ENCODE data around the gene CETP.

DNA sequence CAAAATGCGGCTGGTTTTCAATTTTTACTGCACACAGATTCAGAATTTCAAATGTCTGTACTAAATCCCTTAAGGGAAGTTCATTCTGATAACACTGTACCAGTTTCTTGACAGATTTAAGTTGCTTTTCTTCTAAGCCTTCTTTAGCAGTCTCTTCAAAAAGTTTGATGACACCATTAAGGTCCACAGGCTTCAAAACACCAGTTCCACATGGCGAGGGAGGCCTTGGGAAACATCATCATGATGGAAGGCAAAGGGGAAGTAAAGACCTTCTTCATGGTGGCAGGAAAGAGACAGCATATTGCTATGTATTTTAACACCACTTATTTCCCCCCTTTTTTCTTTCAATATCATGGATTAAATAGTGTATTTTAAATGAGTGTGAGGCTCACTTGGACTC, 52.2 kb downstream of the CETP start:
- TF ChIP-seq, protein P1, sequence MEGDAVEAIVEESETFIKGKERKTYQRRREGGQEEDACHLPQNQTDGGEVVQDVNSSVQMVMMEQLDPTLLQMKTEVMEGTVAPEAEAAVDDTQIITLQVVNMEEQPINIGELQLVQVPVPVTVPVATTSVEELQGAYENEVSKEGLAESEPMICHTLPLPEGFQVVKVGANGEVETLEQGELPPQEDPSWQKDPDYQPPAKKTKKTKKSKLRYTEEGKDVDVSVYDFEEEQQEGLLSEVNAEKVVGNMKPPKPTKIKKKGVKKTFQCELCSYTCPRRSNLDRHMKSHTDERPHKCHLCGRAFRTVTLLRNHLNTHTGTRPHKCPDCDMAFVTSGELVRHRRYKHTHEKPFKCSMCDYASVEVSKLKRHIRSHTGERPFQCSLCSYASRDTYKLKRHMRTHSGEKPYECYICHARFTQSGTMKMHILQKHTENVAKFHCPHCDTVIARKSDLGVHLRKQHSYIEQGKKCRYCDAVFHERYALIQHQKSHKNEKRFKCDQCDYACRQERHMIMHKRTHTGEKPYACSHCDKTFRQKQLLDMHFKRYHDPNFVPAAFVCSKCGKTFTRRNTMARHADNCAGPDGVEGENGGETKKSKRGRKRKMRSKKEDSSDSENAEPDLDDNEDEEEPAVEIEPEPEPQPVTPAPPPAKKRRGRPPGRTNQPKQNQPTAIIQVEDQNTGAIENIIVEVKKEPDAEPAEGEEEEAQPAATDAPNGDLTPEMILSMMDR (IDR thresholded peaks at IDR 0.05; ENCODE audit: insufficient read depth, low read depth, low read length): no peak
- TF ChIP-seq EZH2 (IDR thresholded peaks at IDR 0.05; ENCODE audit: insufficient read depth, low read length): no peak

Measured in astrocyte (in vitro differentiated cells and primary cell).